A673 (cell line): ENCODE results near the gene WBP4.

Experiments used
- CTCF ChIP-seq: fragments of 300-800, 200-600 bp; sonication (generic); conservative IDR thresholded peaks from 2 replicates; pipeline ENCODE4 v1.5.1; 2017; ENCODE audit warnings: low read depth, mild to moderate bottlenecking, antibody characterized with exemption, low read length, moderate library complexity, mixed read lengths
- EZH2 ChIP-seq: fragments of 200-600 bp; sonication (generic); IDR thresholded peaks from 2 replicates; pipeline ENCODE4 v1.6.1; 2017; ENCODE audit warnings: borderline replicate concordance, low read depth, mild to moderate bottlenecking, mixed read lengths, antibody characterized with exemption, low read length; ENCODE audit not compliant: poor library complexity, severe bottlenecking

- TF ChIP-seq EZH2 (no peak), CTCF (no peak)
Observed at GRCh38 chr13:41060724-41061074, 610 bp upstream of the WBP4 start.
